Activated naive CD4-positive, alpha-beta T cell treated with anti-CD3 and anti-CD28 coated beads for 36 hours (primary cell): ENCODE measurements around the gene VSTM1. TPM values are rescaled to one million over a fixed set of nuclear protein-coding genes. Genes with fewer than 3 reads are reported as not detected.
"Not testable (repeated sequence)": the region's sequence is repeated elsewhere in the genome, so short reads cannot be mapped to it uniquely, and the experiment has no call there.

ENCODE experiments used
- CTCF ChIA-PET: fragments of 350-600 bp; sonication (Branson Sonifier 250); formaldehyde crosslinking; loops from one replicate; lab custom pipeline; 2021; ENCODE audit warnings: antibody characterized with exemption; lab: Charles Lee
- DNase-seq: peaks from one replicate; pipeline ENCODE4 v3.0.0-alpha.2; 2020
- H3K27ac Mint-ChIP-seq: one replicate; pipeline ENCODE4 v1.8.0; 2021; ENCODE audit warnings: mild to moderate bottlenecking, mixed read lengths
- H3K27me3 Mint-ChIP-seq: one replicate; pipeline ENCODE4 v1.8.0; 2021; ENCODE audit warnings: low read depth, mixed read lengths
- H3K36me3 Mint-ChIP-seq: one replicate; pipeline ENCODE4 v1.8.0; 2021; ENCODE audit warnings: low read depth, mixed read lengths
- H3K4me1 Mint-ChIP-seq: one replicate; pipeline ENCODE4 v1.8.0; 2021; ENCODE audit warnings: low read depth, mixed read lengths
- H3K4me3 Mint-ChIP-seq: one replicate; pipeline ENCODE4 v1.8.0; 2021; ENCODE audit warnings: mild to moderate bottlenecking, moderate library complexity, mixed read lengths
- H3K9me3 Mint-ChIP-seq: one replicate; pipeline ENCODE4 v1.8.0; 2021; ENCODE audit warnings: mixed read lengths
- intact Hi-C: fragments of 100-400 bp; cut with micrococcal nuclease; formaldehyde crosslinking; loops from one replicate; pipeline ENCODE4 v1.15.1; 2023
- total RNA-seq, 2 experiments: library from RNA; stranded (reverse); gene quantifications; one replicate each; pipeline ENCODE4 v1.2.3, GENCODE V29; 2021

Gene VSTM1
- total RNA-seq, 2 experiments from 2014 or later = not detected

DNA sequence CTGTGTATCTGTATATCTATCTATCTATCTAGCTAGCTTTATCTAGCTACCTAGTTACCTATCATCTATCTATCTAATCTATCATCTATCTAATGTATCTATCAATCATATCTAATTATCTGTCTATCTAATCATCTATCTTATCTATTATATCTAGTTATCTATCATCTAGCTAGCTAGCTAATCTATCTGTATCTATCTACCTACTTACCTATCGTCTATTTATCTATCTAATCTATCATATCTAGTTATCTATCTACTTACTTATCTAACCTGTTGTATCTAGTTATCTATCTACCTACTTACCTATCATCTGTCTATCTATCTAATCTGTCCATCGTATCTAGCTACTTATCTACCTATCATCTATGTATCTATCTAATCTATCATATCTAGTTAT lies 17.9 kb downstream of the VSTM1 start:
- intact Hi-C loops = no loop called here
- no peak overlapping the region for H3K4me3 Mint-ChIP-seq
- no peaks in the 10 kb centered on the region for H3K9me3 Mint-ChIP-seq
- CTCF ChIA-PET = interaction anchor here (0.9 to 1.0 kb wide), 2 partner anchors 98 to 253 kb away, joined by 3 read pairs; no protein-coding TSS in a partner anchor
- H3K4me1 Mint-ChIP-seq = no peaks in the 10 kb centered on the region
- H3K27me3 Mint-ChIP-seq = peaks cover 17% of the 10 kb centered on the region
- no peak overlapping the region for H3K27ac Mint-ChIP-seq
- DNase-seq = no peak
- H3K36me3 Mint-ChIP-seq = no peaks in the 10 kb centered on the region

DNA sequence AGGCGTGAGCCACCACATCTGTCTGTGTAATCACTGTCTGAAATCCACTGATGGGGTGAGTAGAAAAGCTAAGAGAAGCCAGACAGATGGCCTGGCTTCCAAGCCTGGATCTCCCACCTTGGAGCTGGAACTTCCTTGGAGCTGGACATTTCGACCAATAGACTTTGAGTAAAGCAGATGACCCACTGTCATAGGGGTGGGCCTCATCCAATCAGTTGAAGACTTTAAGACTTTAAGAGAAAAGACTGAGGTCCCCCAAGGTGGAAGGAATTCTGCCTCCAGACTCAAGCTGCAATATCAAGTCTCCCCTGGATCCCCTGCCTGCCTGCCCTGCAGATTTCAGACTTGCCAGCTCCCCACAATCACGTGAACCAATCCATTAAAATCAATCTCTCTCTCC lies 20.7 kb downstream of the VSTM1 start:
- Mint-ChIP-seq H3K4me1 (no peaks in the 10 kb centered on the region), H3K27me3 (peaks cover 12% of the 10 kb centered on the region), H3K4me3 (no peak overlapping the region), H3K9me3 (no peaks in the 10 kb centered on the region), H3K27ac (no peak overlapping the region), H3K36me3 (no peaks in the 10 kb centered on the region)
- no peak for DNase-seq
- CTCF ChIA-PET = interaction anchor here (0.6 to 1.7 kb wide), 2 partner anchors 19 to 41 kb away, joined by 5 read pairs; no protein-coding TSS in a partner anchor
- intact Hi-C loops = no loop called here

DNA sequence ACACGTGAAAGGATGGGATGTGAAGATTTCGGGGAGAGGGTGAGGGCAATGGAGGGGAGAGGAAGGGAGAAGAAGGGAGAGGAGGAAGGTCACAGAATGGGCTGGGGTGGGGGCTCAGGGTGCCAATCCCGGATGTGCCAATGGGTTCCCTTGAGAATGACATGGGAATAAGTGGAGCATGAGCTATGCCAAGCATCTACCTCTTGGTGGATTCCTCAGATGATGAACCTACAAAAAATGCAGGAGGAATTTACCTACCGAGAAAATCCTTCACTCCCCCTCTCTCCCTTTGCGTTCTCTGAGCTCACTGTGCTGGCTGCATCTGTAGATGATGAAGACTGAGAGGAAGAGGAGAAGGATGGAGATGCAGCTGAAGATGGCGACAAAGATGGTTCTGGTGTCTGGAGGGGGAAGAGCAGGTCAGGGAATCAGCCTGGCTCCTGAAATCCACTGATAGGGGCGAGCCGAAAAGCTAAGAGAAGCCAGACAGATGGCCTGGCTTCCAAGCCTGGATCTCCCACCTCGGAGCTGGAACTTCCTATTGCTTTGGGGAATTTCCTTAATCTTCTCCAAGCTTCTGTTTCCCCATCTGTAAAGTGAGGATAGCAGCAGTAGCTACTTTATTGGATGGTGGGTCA lies 21.6 kb downstream of the VSTM1 start:
- H3K36me3 Mint-ChIP-seq = no peaks in the 10 kb centered on the region
- H3K9me3 Mint-ChIP-seq = no peaks in the 10 kb centered on the region
- CTCF ChIA-PET = interaction anchor here (1.7 kb wide), 1 partner anchor 18 kb away, joined by 5 read pairs; no protein-coding TSS in a partner anchor
- DNase-seq = no peak
- H3K27ac Mint-ChIP-seq = no peak overlapping the region
- H3K4me3 Mint-ChIP-seq = no peak overlapping the region
- H3K27me3 Mint-ChIP-seq = peaks cover 15% of the 10 kb centered on the region
- intact Hi-C loops = no loop called here
- H3K4me1 Mint-ChIP-seq = no peaks in the 10 kb centered on the region

DNA sequence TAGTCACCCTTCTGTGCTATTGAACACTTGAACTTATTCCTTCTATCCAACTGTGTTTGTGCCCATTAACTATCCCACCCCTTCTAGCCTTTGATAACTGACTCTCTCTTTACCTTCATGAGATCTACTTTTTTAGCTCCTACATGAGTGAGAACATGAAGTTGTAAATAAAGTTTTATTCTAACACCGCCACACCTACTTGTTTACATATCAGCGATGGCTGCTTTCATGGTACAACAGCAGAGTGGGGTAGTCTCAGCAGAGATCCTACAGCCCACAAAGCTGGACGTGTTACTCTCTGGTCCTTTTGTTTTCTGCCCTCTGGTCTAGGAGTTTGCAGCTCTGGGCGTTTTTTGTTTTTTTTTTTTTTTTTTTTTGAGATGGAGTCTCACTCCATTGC lies 23.7 kb downstream of the VSTM1 start:
- H3K27me3 Mint-ChIP-seq = peaks cover 9% of the 10 kb centered on the region
- CTCF ChIA-PET = interaction anchor here (0.5 to 1.4 kb wide), 2 partner anchors 16 to 249 kb away, joined by 3 to 6 read pairs; no protein-coding TSS in a partner anchor
- intact Hi-C loops = no loop called here

DNA sequence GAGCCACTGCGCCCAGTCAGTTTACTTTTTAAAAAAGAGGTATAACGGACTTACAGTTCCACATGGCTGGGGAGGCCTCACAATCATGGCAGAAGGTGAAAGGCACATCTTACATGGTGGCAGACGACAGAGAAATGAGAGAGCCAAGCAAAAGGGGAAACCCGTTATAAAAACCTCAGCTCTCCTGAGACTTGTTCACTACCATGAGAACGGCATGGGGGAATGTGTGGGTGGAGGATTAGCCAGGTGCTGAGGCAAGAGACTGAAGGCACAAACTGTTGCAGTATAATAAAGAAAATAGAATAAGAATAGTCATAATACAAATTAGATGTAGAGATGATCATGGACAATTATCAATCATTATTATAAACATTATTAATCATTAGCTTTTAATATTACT lies 27.2 kb downstream of the VSTM1 start:
- CTCF ChIA-PET = not testable (repeated sequence)

More for the DNA sequence above, 23.7 kb downstream of the VSTM1 start:
- H3K9me3 Mint-ChIP-seq = no peaks in the 10 kb centered on the region
- H3K4me3 Mint-ChIP-seq = no peak overlapping the region
- peak overlapping the region; percentile 56 for H3K27ac Mint-ChIP-seq
- no peaks in the 10 kb centered on the region for H3K4me1 Mint-ChIP-seq
- no peaks in the 10 kb centered on the region for H3K36me3 Mint-ChIP-seq
- no peak for DNase-seq

DNA sequence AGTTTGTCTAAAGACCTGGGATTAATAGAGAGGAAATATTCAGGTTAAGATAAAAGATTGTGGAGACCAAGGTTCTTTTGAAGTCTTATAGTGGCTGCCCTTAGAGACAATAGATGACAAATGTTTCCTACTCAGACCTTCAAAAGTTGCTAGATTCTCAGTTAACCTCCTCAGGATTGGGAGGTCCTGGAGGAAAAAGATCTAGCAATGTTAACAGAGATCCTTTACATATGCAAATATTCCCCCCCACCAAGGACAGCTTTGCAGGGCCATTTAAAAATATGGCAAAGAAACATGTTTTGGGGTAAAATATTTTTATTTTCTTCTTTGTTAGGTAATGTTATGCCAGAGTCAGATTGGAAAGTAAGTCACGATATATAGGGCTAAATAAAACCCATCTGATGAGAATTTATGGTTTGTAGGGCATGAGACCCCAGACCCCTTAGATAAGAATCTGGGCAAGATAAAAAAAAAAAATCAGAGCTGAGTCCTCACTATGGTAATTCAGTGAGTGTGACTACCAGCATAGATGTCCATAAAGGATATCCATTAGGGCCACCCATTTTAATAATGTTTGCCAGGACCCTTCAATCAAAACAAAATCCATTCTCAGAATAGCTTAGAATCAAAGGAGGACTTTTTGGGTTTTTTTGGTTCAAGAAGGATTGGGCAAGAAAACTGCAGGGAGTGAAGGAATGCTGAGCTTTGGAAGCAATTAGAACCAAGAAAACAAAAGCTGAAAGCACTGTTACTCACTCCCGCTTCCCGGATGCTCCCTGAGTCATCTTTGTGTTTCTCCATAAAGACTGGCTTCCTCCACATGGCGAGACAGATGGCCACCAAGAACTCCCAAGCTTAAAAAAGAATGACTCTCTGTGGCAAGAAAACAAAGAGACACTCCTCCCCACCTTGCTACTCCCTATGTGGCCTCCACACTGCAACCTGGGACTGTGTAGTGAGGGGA lies 28.2 kb downstream of the VSTM1 start:
- Mint-ChIP-seq H3K27me3 (peaks cover 7% of the 10 kb centered on the region), H3K4me1 (no peaks in the 10 kb centered on the region), H3K27ac (no peak overlapping the region), H3K36me3 (no peaks in the 10 kb centered on the region), H3K9me3 (no peaks in the 10 kb centered on the region), H3K4me3 (no peak overlapping the region)
- intact Hi-C loops = no loop called here
- CTCF ChIA-PET = interaction anchor here (0.6 to 1.3 kb wide), 2 partner anchors 11 to 253 kb away, joined by 4 read pairs; no protein-coding TSS in a partner anchor
- no peak for DNase-seq

More for the DNA sequence above, 27.2 kb downstream of the VSTM1 start:
- H3K4me1 Mint-ChIP-seq, H3K4me3 Mint-ChIP-seq, H3K27ac Mint-ChIP-seq, intact Hi-C loops, DNase-seq, H3K36me3 Mint-ChIP-seq, H3K9me3 Mint-ChIP-seq, H3K27me3 Mint-ChIP-seq: not testable (repeated sequence)

DNA sequence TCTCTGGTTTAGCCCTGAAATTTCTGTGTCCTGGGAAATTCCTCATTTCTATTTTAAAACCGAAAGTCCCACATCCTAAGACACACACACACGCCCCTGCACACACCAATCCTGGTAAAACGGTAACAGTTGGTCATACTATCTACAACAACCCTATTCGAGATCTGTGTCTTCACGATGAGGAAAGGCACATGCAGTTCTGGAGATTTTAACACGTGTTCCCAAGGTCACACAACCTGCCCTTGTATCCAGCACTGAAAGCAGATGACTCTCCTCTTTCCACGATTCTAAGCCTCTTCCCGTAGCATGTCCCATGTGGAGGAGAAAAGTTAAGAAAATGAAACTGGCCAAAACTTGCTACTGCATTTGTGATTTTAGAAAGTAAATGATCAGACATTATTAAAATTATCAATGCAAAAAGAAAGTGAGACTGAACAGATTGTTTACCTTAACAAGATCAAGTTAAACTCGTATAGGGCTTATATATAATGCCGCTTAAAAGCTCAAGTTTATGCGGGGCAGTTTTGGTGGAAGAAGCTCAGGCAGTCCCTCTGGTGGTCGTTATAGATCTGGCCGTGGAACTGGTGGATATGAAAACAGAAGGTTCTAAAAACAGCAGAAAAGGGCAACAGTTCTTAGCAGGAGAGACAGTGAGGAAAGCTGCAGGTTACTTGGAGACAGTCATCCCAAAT lies 32.7 kb downstream of the VSTM1 start:
- no peaks in the 10 kb centered on the region for H3K9me3 Mint-ChIP-seq
- DNase-seq = no peak
- peaks cover 15% of the 10 kb centered on the region for H3K27me3 Mint-ChIP-seq
- H3K36me3 Mint-ChIP-seq = no peaks in the 10 kb centered on the region
- peaks cover 1% of the 10 kb centered on the region for H3K4me1 Mint-ChIP-seq
- no peak overlapping the region for H3K27ac Mint-ChIP-seq
- no peak overlapping the region for H3K4me3 Mint-ChIP-seq
- intact Hi-C loops = loop anchor here (1.0 kb wide), 1 partner anchor 238 kb away; no protein-coding TSS in a partner anchor
- CTCF ChIA-PET = interaction anchor here (1.0 to 1.5 kb wide), 4 partner anchors 116 to 259 kb away, joined by 3 to 4 read pairs (median 4); no protein-coding TSS in a partner anchor

DNA sequence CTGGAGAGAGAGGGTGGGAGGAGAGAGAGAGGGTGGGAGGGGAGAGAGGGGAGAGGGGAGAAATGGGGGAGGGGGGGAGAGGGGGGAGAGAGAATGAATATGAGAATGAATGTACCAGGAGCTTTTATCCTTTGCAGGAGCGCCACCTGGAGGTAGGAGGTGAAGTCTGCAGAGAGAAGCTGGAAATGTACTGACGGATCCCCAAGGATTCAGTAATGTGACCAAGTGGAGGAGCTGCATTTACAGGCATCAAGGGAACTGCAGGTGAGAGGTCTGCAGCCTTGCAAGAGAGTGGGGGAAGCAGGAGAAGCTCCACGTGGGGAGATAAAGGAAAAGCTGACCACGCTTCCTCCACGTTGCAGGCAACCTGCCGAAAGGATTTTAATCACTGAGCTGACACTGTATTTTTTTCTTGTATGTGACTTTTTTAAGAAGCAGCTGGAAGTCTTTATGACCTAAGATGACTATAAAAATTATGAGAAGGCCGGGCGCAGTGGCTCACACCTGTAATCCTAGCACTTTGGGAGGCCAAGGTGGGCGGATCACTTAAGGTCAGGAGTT lies 33.7 kb downstream of the VSTM1 start:
- Mint-ChIP-seq H3K27me3 (peaks cover 15% of the 10 kb centered on the region), H3K4me3 (no peak overlapping the region), H3K27ac (no peak overlapping the region), H3K4me1 (peaks cover 1% of the 10 kb centered on the region), H3K9me3 (no peaks in the 10 kb centered on the region), H3K36me3 (no peaks in the 10 kb centered on the region)
- DNase-seq = peak; percentile 72
- intact Hi-C loops = loop anchor here (1.0 kb wide), 1 partner anchor 237 kb away; no protein-coding TSS in a partner anchor
- CTCF ChIA-PET = interaction anchor here (0.6 to 1.5 kb wide), 17 partner anchors 9 to 258 kb away, joined by 3 to 12 read pairs (median 5); no protein-coding TSS in a partner anchor

DNA sequence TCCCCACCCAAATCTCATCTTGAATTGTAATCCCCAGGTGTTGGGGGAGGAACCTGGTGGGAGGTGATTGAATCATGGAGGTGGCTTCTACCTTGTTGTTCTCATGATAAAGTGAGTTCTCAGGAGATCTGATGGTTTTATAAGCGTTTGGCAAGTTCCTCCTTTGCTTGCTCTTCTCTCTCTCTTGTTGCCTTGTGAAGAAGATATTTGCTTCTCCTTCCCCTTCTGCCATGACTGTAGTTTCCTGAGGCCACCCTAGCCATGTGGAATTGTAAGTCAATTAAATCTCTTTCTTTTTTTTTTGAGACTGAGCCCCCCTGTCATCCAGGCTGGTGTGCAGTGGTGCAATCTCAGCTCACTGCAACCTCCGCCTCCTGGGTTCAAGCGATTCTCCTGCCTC lies 34.4 kb downstream of the VSTM1 start:
- no peak overlapping the region for H3K27ac Mint-ChIP-seq
- H3K4me3 Mint-ChIP-seq = no peak overlapping the region
- H3K27me3 Mint-ChIP-seq = peaks cover 20% of the 10 kb centered on the region
- intact Hi-C loops = no loop called here
- no peak for DNase-seq
- no peaks in the 10 kb centered on the region for H3K9me3 Mint-ChIP-seq
- H3K36me3 Mint-ChIP-seq = no peaks in the 10 kb centered on the region
- H3K4me1 Mint-ChIP-seq = peaks cover 1% of the 10 kb centered on the region
- CTCF ChIA-PET = interaction anchor here (1.0 to 1.5 kb wide), 10 partner anchors 9 to 258 kb away, joined by 3 to 12 read pairs (median 5); no protein-coding TSS in a partner anchor

DNA sequence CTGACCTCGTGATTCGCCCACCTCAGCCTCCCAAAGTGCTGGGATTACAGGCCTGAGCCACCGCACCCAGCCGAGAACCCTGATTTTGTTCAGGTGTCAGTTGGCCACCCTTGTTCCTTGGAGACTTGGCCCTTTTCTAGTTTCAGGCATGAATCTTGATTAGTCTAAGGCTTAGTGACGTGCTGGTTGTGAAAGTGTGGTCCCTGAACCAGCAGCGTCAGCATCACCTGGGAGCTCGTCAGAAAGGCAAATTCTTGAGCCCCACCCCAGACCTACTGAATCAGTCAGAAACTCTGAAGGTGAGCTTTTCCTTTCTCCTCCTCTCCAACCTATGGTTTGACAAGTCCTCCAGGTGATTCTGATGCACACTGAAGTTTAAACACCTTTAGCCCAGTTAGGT lies 37.0 kb downstream of the VSTM1 start:
- no peak for DNase-seq
- H3K36me3 Mint-ChIP-seq = no peaks in the 10 kb centered on the region
- H3K4me3 Mint-ChIP-seq = no peak overlapping the region
- H3K27ac Mint-ChIP-seq = no peak overlapping the region
- H3K9me3 Mint-ChIP-seq = no peaks in the 10 kb centered on the region
- H3K4me1 Mint-ChIP-seq = peaks cover 4% of the 10 kb centered on the region
- CTCF ChIA-PET = interaction anchor here (1.0 to 1.2 kb wide), 2 partner anchors 17 to 116 kb away, joined by 3 to 5 read pairs; no protein-coding TSS in a partner anchor
- intact Hi-C loops = no loop called here
- H3K27me3 Mint-ChIP-seq = peaks cover 36% of the 10 kb centered on the region

DNA sequence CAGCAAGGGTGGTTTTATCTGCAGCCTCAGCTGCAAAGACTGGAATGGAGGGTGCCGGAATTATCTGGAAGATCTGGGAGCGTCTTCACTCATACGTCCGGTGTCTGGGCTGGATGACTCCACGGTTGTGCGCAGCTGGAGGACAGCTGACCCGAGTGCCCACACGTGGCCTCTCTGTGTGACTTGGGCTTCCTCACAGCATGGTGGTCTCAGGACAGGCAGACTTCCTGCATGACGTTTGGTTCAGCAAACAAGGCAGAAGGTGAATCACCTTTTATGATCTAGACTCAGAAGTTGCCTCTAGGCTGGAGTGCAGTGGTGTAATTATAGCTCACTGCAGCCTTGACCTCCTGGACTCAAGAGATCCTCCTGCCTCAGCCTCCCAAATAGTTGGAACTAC lies 39.0 kb downstream of the VSTM1 start:
- Mint-ChIP-seq H3K9me3 (no peaks in the 10 kb centered on the region), H3K27me3 (peaks cover 39% of the 10 kb centered on the region), H3K4me3 (no peak overlapping the region), H3K4me1 (peaks cover 2% of the 10 kb centered on the region), H3K27ac (no peak overlapping the region), H3K36me3 (no peaks in the 10 kb centered on the region)
- CTCF ChIA-PET = interaction anchor here (0.6 to 3.3 kb wide), 14 partner anchors 10 to 259 kb away, joined by 3 to 18 read pairs (median 5); partner anchors contain the start of gene PRKCG
- intact Hi-C loops = loop anchor here (1.0 to 5.0 kb wide), 3 partner anchors 118 to 827 kb away; no protein-coding TSS in a partner anchor
- no peak for DNase-seq
